B cell (primary cell): ENCODE measurements around the gene C20orf202. TPM values are rescaled to one million over a fixed set of nuclear protein-coding genes. Genes with fewer than 3 reads are reported as not detected.

Experiments
- ATAC-seq: fragments of 200-7000 bp; cut with Tn5 transposase; one replicate; pipeline ENCODE4 v1.10.0; 2021; ENCODE audit warnings: low read depth, mild to moderate bottlenecking, moderate number of reproducible peaks, moderate library complexity
- CTCF ChIA-PET: fragments of 350-600 bp; sonication (Branson Sonifier 250); formaldehyde crosslinking; loops from one replicate; lab custom pipeline; 2021; ENCODE audit warnings: antibody characterized with exemption, inconsistent platforms; lab: Charles Lee
- POLR2A ChIA-PET: fragments of 350-600 bp; sonication (Branson Sonifier 250); formaldehyde crosslinking; loops from one replicate; lab custom pipeline; 2021; ENCODE audit warnings: antibody characterized with exemption; lab: Charles Lee
- DNase-seq: peaks from one replicate; pipeline ENCODE4 v3.0.0; 2013
- H2AFZ ChIP-seq: 2 replicates; pipeline ENCODE4 v1.6.1; 2012; ENCODE audit warnings: mild to moderate bottlenecking, low read depth, low read length; ENCODE audit not compliant: insufficient read depth, poor library complexity, severe bottlenecking
- H3K27ac ChIP-seq, 2 donors: 1 replicate in 1 of 2; 2 replicates in 1 of 2; pipeline ENCODE4 v1.5.1; 2012 to 2013; ENCODE audit warnings: low read length in 2 of 2, mild to moderate bottlenecking in 2 of 2, moderate library complexity in 1 of 2
- H3K27me3 ChIP-seq, 4 experiments: fragments of 200-600 bp in 1 of 4; sonication (generic) in 1 of 4; replicated peaks in 1 of 4; 1 replicate in 2 of 4; 2 replicates in 2 of 4; pipeline versions ENCODE4 v1.6.1 to v1.7.0; 2013 to 2016; ENCODE audit warnings: low read length in 3 of 4, mild to moderate bottlenecking in 2 of 4, mixed read lengths in 1 of 4, moderate library complexity in 1 of 4; ENCODE audit not compliant: insufficient read depth in 4 of 4, control insufficient read depth in 3 of 4; ENCODE audit errors: control extremely low read depth in 1 of 4
- H3K36me3 ChIP-seq, 2 experiments: replicated peaks in 1 of 2; 1 replicate in 1 of 2; 2 replicates in 1 of 2; pipeline versions ENCODE4 v1.6.1 to v1.7.1; 2013; ENCODE audit warnings: low read length in 1 of 2; ENCODE audit not compliant: insufficient read depth in 2 of 2, control insufficient read depth in 1 of 2; ENCODE audit errors: control extremely low read depth in 1 of 2, extremely low read depth in 1 of 2
- H3K4me1 ChIP-seq, 2 donors: fragments of 200-600 bp in 1 of 2; sonication (generic) in 1 of 2; 1 replicate in 1 of 2; 2 replicates in 1 of 2; pipeline versions ENCODE4 v1.5.1 to v1.6.1; 2013 to 2017; ENCODE audit warnings: low read length in 2 of 2; ENCODE audit not compliant: control insufficient read depth in 2 of 2, insufficient read depth in 2 of 2
- H3K4me2 ChIP-seq: replicated peaks from 2 replicates; pipeline ENCODE3; 2012; ENCODE audit warnings: mild to moderate bottlenecking, low read depth, low read length; ENCODE audit not compliant: poor library complexity, severe bottlenecking
- H3K4me3 ChIP-seq, 5 experiments: fragments of 200-600 bp in 1 of 5; sonication (generic) in 1 of 5; 1 replicate in 3 of 5; 2 replicates in 2 of 5; pipeline versions ENCODE4 v1.5.1 to v1.7.0; 2011 to 2016; ENCODE audit warnings: low read length in 4 of 5, mild to moderate bottlenecking in 4 of 5, low read depth in 2 of 5, control low read depth in 1 of 5, moderate library complexity in 1 of 5; ENCODE audit not compliant: insufficient read depth in 1 of 5; ENCODE audit errors: control extremely low read depth in 1 of 5, extremely low read depth in 1 of 5
- H3K79me2 ChIP-seq: fragments of 200-600 bp; sonication (generic); one replicate; pipeline ENCODE4 v1.6.0; 2016; ENCODE audit warnings: low read length; ENCODE audit not compliant: control insufficient read depth, insufficient read depth
- H3K9ac ChIP-seq: fragments of 200-600 bp; sonication (generic); 2 replicates; pipeline ENCODE4 v1.6.1; 2017; ENCODE audit warnings: mild to moderate bottlenecking, low read length, moderate library complexity
- H3K9me3 ChIP-seq, 3 donors: one replicate each; pipeline versions ENCODE4 v1.6.1 to v1.7.1; 2013; ENCODE audit warnings: low read length in 2 of 3; ENCODE audit not compliant: control insufficient read depth in 2 of 3, insufficient read depth in 1 of 3; ENCODE audit errors: control extremely low read depth in 1 of 3
- H4K20me1 ChIP-seq: 2 replicates; pipeline ENCODE4 v1.6.0; 2012; ENCODE audit warnings: mild to moderate bottlenecking, low read length; ENCODE audit not compliant: insufficient read depth, control insufficient read depth, poor library complexity, severe bottlenecking
- H3K27ac Mint-ChIP-seq: one replicate; pipeline ENCODE4 v1.8.0; 2021; ENCODE audit warnings: mixed read lengths
- H3K27me3 Mint-ChIP-seq: one replicate; pipeline ENCODE4 v1.8.0; 2021; ENCODE audit warnings: mixed read lengths
- H3K4me1 Mint-ChIP-seq: one replicate; pipeline ENCODE4 v1.8.0; 2021; ENCODE audit warnings: mixed read lengths
- H3K4me3 Mint-ChIP-seq: one replicate; pipeline ENCODE4 v1.8.0; 2021; ENCODE audit warnings: mixed read lengths
- H3K9me3 Mint-ChIP-seq: one replicate; pipeline ENCODE4 v1.8.0; 2022; ENCODE audit warnings: mixed read lengths; ENCODE audit not compliant: insufficient read depth
- CTCF ChIP-seq: fragments of 200-600 bp; IDR thresholded peaks from one replicate; pipeline ENCODE4 v1.8.0; 2022; ENCODE audit warnings: antibody characterized with exemption, mild to moderate bottlenecking
- EZH2 ChIP-seq: IDR thresholded peaks from 2 replicates; pipeline ENCODE4 v1.6.1; 2012; ENCODE audit warnings: borderline replicate concordance, low read depth, mild to moderate bottlenecking, moderate library complexity, low read length; ENCODE audit not compliant: insufficient read depth, poor library complexity, severe bottlenecking
- WGBS: methylation state at CpG from one replicate; pipeline ENCODE4 v1.1.5; 2013; ENCODE audit warnings: missing lambda C conversion rate; ENCODE audit not compliant: insufficient coverage; 5-methylcytosine and 5-hydroxymethylcytosine counted together
- intact Hi-C: fragments of 100-400 bp; cut with micrococcal nuclease; formaldehyde crosslinking; loops from one replicate; pipeline ENCODE4 v1.10.0; 2022
- polyA plus RNA-seq: library from polyadenylated mRNA; depleted of rRNA; stranded (reverse); fragments of >200 nt; gene quantifications from 2 replicates; pipeline ENCODE4 v1.2.3, GENCODE V29; 2012
- total RNA-seq, 2 donors: library from RNA; stranded (reverse); fragments of 120-200 nt in 1 of 2; gene quantifications; 1 replicate in 1 of 2; 2 replicates in 1 of 2; pipeline versions ENCODE4 v1.2.3 to v1.2.4, GENCODE V29; 2013 to 2022

Gene C20orf202
- total and polyA plus RNA-seq, 2 donors (not counting 1 experiment from before 2014, with no cell fraction given), result 0.07 TPM; not detected in 1

- intact Hi-C loops, result no loop called here
- ATAC-seq (no peak), DNase-seq (no peak)
- 100% methylated on average over 8 of the region's 9 CpGs for WGBS
- H3K27ac ChIP-seq, result no peak overlapping the region
- no peaks in the 10 kb centered on the region for H3K4me1 ChIP-seq
- no peaks in the 10 kb centered on the region for H3K9me3 ChIP-seq
- H4K20me1 ChIP-seq, result peaks cover 15% of the 10 kb centered on the region
- no peak overlapping the region for H3K4me2 ChIP-seq
- H3K4me1 Mint-ChIP-seq, result peaks cover 2% of the 10 kb centered on the region
- H2AFZ ChIP-seq, result no peak overlapping the region
- no peaks in the 10 kb centered on the region for H3K79me2 ChIP-seq
- H3K4me3 Mint-ChIP-seq, result no peak overlapping the region
- no peak overlapping the region for H3K9ac ChIP-seq
- H3K27ac Mint-ChIP-seq, result no peak overlapping the region
- ChIA-PET CTCF (interaction anchor here (0.9 kb wide), 1 partner anchor 58 kb away, joined by 3 read pairs; no protein-coding TSS in a partner anchor), POLR2A (no interaction called here)
- H3K27me3 ChIP-seq, result no peaks in the 10 kb centered on the region
- H3K4me3 ChIP-seq, result no peak overlapping the region
- H3K36me3 ChIP-seq, result peaks cover 5 to 92% of the 10 kb centered on the region in 2 experiments
- no peaks in the 10 kb centered on the region for H3K27me3 Mint-ChIP-seq
- TF ChIP-seq EZH2 (no peak), CTCF (no peak)
- no peaks in the 10 kb centered on the region for H3K9me3 Mint-ChIP-seq
These were observed 37.3 kb upstream of the C20orf202 start for GRCh38 chr20:1165941-1166340.

- intact Hi-C loops, result no loop called here
- Histone ChIP-seq H3K4me3 (no peak overlapping the region), H4K20me1 (peaks cover 5% of the 10 kb centered on the region), H3K27me3 (no peaks in the 10 kb centered on the region), H3K27ac (no peak overlapping the region), H3K9me3 (no peaks in the 10 kb centered on the region), H2AFZ (no peak overlapping the region), H3K4me1 (no peaks in the 10 kb centered on the region), H3K4me2 (no peak overlapping the region), H3K79me2 (no peaks in the 10 kb centered on the region), H3K36me3 (peaks cover 5 to 92% of the 10 kb centered on the region in 2 experiments), H3K9ac (no peak overlapping the region)
- ATAC-seq (no peak), DNase-seq (no peak)
- Mint-ChIP-seq H3K9me3 (no peaks in the 10 kb centered on the region), H3K27ac (no peak overlapping the region), H3K4me1 (peaks cover 2% of the 10 kb centered on the region), H3K27me3 (no peaks in the 10 kb centered on the region), H3K4me3 (no peak overlapping the region)
- no CpG with 5 or more reads among the region's 1 CpG for WGBS
- POLR2A ChIA-PET, result no interaction called here
- CTCF ChIA-PET, result interaction anchor here (0.7 to 1.9 kb wide), 2 partner anchors 44 to 1356 kb away, joined by 3 to 4 read pairs; no protein-coding TSS in a partner anchor
- TF ChIP-seq CTCF (no peak), EZH2 (no peak)
These were observed 36.1 kb upstream of the C20orf202 start for GRCh38 chr20:1166948-1167720.
